ENCODE data around the gene ADCK1.

Gene ADCK1

DNA sequence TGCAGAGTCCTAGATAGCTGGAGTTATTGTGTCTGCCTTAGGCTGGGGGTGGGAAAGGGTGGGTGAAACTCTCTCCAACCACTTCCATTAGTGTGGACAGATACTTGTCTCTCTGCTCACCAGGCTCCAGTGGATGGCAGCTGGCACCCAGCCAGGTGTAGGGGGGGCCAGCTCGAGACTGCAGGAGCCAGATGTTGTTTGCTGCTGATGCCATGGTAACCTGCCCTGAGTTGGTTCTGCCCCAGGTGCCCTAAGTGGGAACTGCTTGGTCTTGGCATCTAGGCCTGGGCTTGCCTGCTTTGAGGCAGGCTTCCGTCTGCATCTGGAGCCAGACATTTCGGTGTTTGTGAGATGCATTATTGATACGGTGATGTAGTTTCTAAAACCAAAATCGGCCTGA is 82.2 kb downstream of the ADCK1 start:
- Histone ChIP-seq H3K36me3 (ENCODE audit: control insufficient read depth in 2 of 2, insufficient read depth in 1 of 2, low read length in 2 of 2) (no peaks in the 10 kb centered on the region), H3K27ac (ENCODE audit: extremely low read depth, low read depth, low read length) (no peak overlapping the region), H3K9me3 (ENCODE audit: control insufficient read depth, insufficient read depth, low read depth, low read length) (no peaks in the 10 kb centered on the region), H3K4me3 (ENCODE audit: low read depth, low read length) (no peak overlapping the region), H3K4me1 (ENCODE audit: control insufficient read depth, insufficient read depth, low read length) (no peaks in the 10 kb centered on the region)
- ChIA-PET CTCF (no interaction called here), POLR2A (no interaction called here)
- TF ChIP-seq ZNF132 (tag by site-specific recombination; IDR thresholded peaks at IDR 0.05; ENCODE audit: borderline replicate concordance) (no peak), GLIS1 (tag by site-specific recombination; IDR thresholded peaks at IDR 0.05) (peak; percentile 15; the same call in 1 of the 2 replicates)

DNA sequence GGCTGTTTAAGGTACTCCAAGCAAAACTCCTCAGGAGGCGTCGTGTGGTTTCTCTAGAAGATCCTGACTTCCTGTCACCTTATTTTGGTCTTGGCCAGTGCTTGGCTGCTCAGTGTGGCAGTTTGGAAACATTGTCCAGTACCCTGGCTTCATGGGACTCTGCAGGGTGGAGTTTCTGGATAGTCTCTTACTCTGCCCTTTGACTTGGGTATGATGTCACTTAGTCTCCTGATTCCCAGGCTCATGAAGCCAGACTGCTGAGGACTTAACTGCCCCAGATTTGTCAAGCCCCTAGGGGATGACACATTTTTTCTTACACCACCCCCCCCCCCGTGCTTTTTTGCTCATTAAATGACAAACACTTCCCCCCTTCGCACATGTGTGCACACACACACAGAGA is 82.7 kb downstream of the ADCK1 start:
- no peak overlapping the region for H3K4me3 ChIP-seq (ENCODE audit: low read depth, low read length)
- POLR2A ChIA-PET = no interaction called here
- H3K9me3 ChIP-seq (ENCODE audit: control insufficient read depth, insufficient read depth, low read depth, low read length) = no peaks in the 10 kb centered on the region
- H3K4me1 ChIP-seq (ENCODE audit: control insufficient read depth, insufficient read depth, low read length) = no peaks in the 10 kb centered on the region
- no peak overlapping the region for H3K27ac ChIP-seq (ENCODE audit: extremely low read depth, low read depth, low read length)
- TF ChIP-seq ZNF707 (tag by site-specific recombination; IDR thresholded peaks at IDR 0.05) = no peak
- TF ChIP-seq ZNF654 (tag by site-specific recombination; IDR thresholded peaks at IDR 0.05; ENCODE audit: low read depth) = no peak
- TF ChIP-seq ZNF701 (tag by site-specific recombination; IDR thresholded peaks at IDR 0.05) = no peak
- TF ChIP-seq SALL2 (tag by site-specific recombination; IDR thresholded peaks at IDR 0.05; ENCODE audit: borderline replicate concordance) = no peak
- no peaks in the 10 kb centered on the region for H3K36me3 ChIP-seq (ENCODE audit: control insufficient read depth in 2 of 2, insufficient read depth in 1 of 2, low read length in 2 of 2)
- CTCF ChIA-PET = no interaction called here

DNA sequence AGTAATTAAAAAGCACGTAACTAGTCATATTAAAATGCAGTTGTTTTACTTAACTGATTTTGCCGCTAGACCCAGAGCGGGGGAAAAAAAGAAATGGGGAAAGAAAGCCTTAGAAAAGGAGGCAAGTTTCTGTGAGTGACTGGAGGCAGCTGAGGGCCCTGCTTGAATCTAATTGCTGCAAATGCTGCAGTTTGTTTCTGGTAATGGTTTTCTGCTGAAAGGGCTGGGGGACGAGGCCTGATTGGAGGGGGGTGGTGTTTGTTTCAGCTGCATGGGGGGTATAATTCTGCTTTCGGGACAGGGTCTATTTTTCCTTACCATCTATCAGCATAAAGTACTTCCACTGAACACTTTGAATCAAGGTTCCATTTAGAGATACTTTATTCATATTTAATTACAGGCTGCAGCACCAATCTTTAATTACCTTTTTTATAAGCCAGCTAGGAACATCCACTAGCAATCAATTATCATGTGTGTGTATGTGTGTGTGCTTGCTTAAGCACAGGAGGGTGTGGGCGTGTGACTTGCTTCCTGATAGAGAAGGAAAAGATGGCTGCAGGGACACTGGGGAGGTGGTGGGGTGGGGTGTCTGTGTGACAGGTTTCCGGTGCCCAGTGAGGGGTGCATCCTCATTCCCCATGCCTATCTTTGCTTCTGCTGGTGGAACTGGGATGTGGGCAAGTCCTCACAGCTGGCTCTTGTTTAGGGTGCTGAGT is 83.4 kb downstream of the ADCK1 start:
- no peaks in the 10 kb centered on the region for H3K4me1 ChIP-seq (ENCODE audit: control insufficient read depth, insufficient read depth, low read length)
- no peak for TF ChIP-seq YY1 (tag by site-specific recombination; IDR thresholded peaks at IDR 0.05)
- TF ChIP-seq ZNF600 (tag by site-specific recombination; IDR thresholded peaks at IDR 0.05) = no peak
- no peak for TF ChIP-seq YY2 (tag by site-specific recombination; IDR thresholded peaks at IDR 0.05)
- peak; percentile 56 for TF ChIP-seq ZFHX2 (tag by site-specific recombination; conservative IDR thresholded peaks at IDR 0.05)
- 0 out of 2 replicates have a peak, but pooled peaks have one; percentile 21 for TF ChIP-seq EGR2 (tag by site-specific recombination; IDR thresholded peaks at IDR 0.05; ENCODE audit: low read depth)
- TF ChIP-seq ZNF654 (tag by site-specific recombination; IDR thresholded peaks at IDR 0.05; ENCODE audit: low read depth) = no peak
- no peak for TF ChIP-seq GFI1B (tag by site-specific recombination; IDR thresholded peaks at IDR 0.05)
- no peak for TF ChIP-seq ZNF571 (tag by site-specific recombination; IDR thresholded peaks at IDR 0.05)
- TF ChIP-seq ZNF488 (tag by site-specific recombination; IDR thresholded peaks at IDR 0.05) = no peak
- TF ChIP-seq ZNF114 (tag by site-specific recombination; IDR thresholded peaks at IDR 0.05) = no peak
- ChIA-PET CTCF (no interaction called here), POLR2A (no interaction called here)
- H3K36me3 ChIP-seq (ENCODE audit: control insufficient read depth in 2 of 2, insufficient read depth in 1 of 2, low read length in 2 of 2) = peaks cover 0 to 4% of the 10 kb centered on the region in 2 experiments; a peak in 1 of 3 replicates
- no peak overlapping the region for H3K4me3 ChIP-seq (ENCODE audit: low read depth, low read length)
- no peak overlapping the region for H3K27ac ChIP-seq (ENCODE audit: extremely low read depth, low read depth, low read length)
- no peaks in the 10 kb centered on the region for H3K9me3 ChIP-seq (ENCODE audit: control insufficient read depth, insufficient read depth, low read depth, low read length)

GRCh38 chr14:77883847-77884238 is 83.9 kb downstream of the ADCK1 start:
- no peaks in the 10 kb centered on the region for H3K9me3 ChIP-seq (ENCODE audit: control insufficient read depth, insufficient read depth, low read depth, low read length)
- H3K27ac ChIP-seq (ENCODE audit: extremely low read depth, low read depth, low read length) = no peak overlapping the region
- ChIA-PET POLR2A (no interaction called here), CTCF (no interaction called here)
- H3K4me1 ChIP-seq (ENCODE audit: control insufficient read depth, insufficient read depth, low read length) = no peaks in the 10 kb centered on the region
- TF ChIP-seq ZNF76 (tag by site-specific recombination; IDR thresholded peaks at IDR 0.05; ENCODE audit: borderline replicate concordance, low read depth) (no peak), SALL2 (tag by site-specific recombination; IDR thresholded peaks at IDR 0.05; ENCODE audit: borderline replicate concordance) (no peak), ZNF223 (tag by site-specific recombination; IDR thresholded peaks at IDR 0.05) (no peak), ZNF423 (tag by site-specific recombination; IDR thresholded peaks at IDR 0.05) (no peak), ZBTB1 (tag by site-specific recombination; IDR thresholded peaks at IDR 0.05) (no peak), FEZF1 (tag by site-specific recombination; IDR thresholded peaks at IDR 0.05) (no peak)
- H3K4me3 ChIP-seq (ENCODE audit: low read depth, low read length) = no peak overlapping the region
- peaks cover 0 to 4% of the 10 kb centered on the region in 2 experiments; a peak in 1 of 3 replicates for H3K36me3 ChIP-seq (ENCODE audit: control insufficient read depth in 2 of 2, insufficient read depth in 1 of 2, low read length in 2 of 2)

Data from HEK293 (cell line).